GM12878 (cell line): ENCODE results near the gene MXD4.

ENCODE experiments used
- BCL11A ChIP-seq: IDR thresholded peaks from 2 replicates; pipeline ENCODE4 v1.6.1; 2011; ENCODE audit warnings: low read depth, low read length
- EP300 ChIP-seq, 2 experiments: fragments of 150-350 bp in 1 of 2; IDR thresholded peaks; 2 replicates each; pipeline ENCODE4 v1.6.1; 2011 to 2012; ENCODE audit warnings: low read depth in 2 of 2, low read length in 2 of 2, borderline replicate concordance in 1 of 2, improper control_type of control experiment in 1 of 2, inconsistent platforms in 1 of 2; ENCODE audit not compliant: control insufficient read depth in 1 of 2
- POLR2A ChIP-seq: IDR thresholded peaks from 2 replicates; pipeline ENCODE4 v1.6.1; 2011; ENCODE audit warnings: low read depth, mild to moderate bottlenecking, low read length
- YY1 ChIP-seq: IDR thresholded peaks from 2 replicates; pipeline ENCODE4 v1.6.1; 2011; ENCODE audit warnings: low read depth, mild to moderate bottlenecking, low read length

- TF ChIP-seq YY1, result no peak
- TF ChIP-seq BCL11A, result no peak
- TF ChIP-seq POLR2A, result no peak
- TF ChIP-seq EP300 (IDR thresholded peaks at IDR 0.05; ENCODE audit: borderline replicate concordance in 1 of 2, control insufficient read depth in 1 of 2, low read depth in 2 of 2, low read length in 2 of 2), result no peak
Measured at GRCh38 chr4:2262944-2263250, 988 bp upstream of the MXD4 start.
